Activated T-helper 17 cell treated with anti-CD3 and anti-CD28 coated beads, Interleukin-2, amount 50 U/mL, for 72 hours (primary cell): ENCODE data around the gene ANTKMT. TPM values are rescaled to one million over a fixed set of nuclear protein-coding genes. Genes with fewer than 3 reads are reported as not detected.

Source experiments
- ATAC-seq: fragments of 150-1000 bp; cut with Tn5 transposase; replicated peaks from 2 replicates; pipeline ENCODE4 v1.10.0; 2021; ENCODE audit warnings: mild to moderate bottlenecking, moderate library complexity
- H3K27ac Mint-ChIP-seq: one replicate; pipeline ENCODE4 v1.8.0; 2022; ENCODE audit warnings: mixed read lengths
- H3K27me3 Mint-ChIP-seq: one replicate; pipeline ENCODE4 v1.8.0; 2022; ENCODE audit warnings: mixed read lengths
- H3K36me3 Mint-ChIP-seq: one replicate; pipeline ENCODE4 v1.8.0; 2022; ENCODE audit warnings: low read depth, mild to moderate bottlenecking, mixed read lengths
- H3K4me1 Mint-ChIP-seq: one replicate; pipeline ENCODE4 v1.8.0; 2022; ENCODE audit warnings: mixed read lengths
- H3K4me3 Mint-ChIP-seq: one replicate; pipeline ENCODE4 v1.8.0; 2022; ENCODE audit warnings: mild to moderate bottlenecking, mixed read lengths
- H3K9me3 Mint-ChIP-seq: one replicate; pipeline ENCODE4 v1.8.0; 2022; ENCODE audit warnings: mixed read lengths
- total RNA-seq, 2 donors: library from RNA; stranded (reverse); gene quantifications; one replicate each; pipeline ENCODE4 v1.2.3, GENCODE V29; 2022

Gene ANTKMT
- total RNA-seq, 2 donors from 2014 or later = 13.5 to 22.4 TPM

- no peaks in the 10 kb centered on the region for H3K9me3 Mint-ChIP-seq
- H3K36me3 Mint-ChIP-seq = no peaks in the 10 kb centered on the region
- H3K4me3 Mint-ChIP-seq = peak overlapping the region; percentile 34
- no peak for ATAC-seq
- no peaks in the 10 kb centered on the region for H3K4me1 Mint-ChIP-seq
- H3K27me3 Mint-ChIP-seq = no peaks in the 10 kb centered on the region
- no peak overlapping the region for H3K27ac Mint-ChIP-seq
Measured at GRCh38 chr16:721765-722540, 1.0 kb downstream of the ANTKMT start.

GRCh38 chr16:722835-723633, 2.1 kb downstream of the ANTKMT start:
- no peak for ATAC-seq
- peak overlapping the region; percentile 34 for H3K4me3 Mint-ChIP-seq
- no peaks in the 10 kb centered on the region for H3K36me3 Mint-ChIP-seq
- H3K27ac Mint-ChIP-seq = no peak overlapping the region
- H3K9me3 Mint-ChIP-seq = no peaks in the 10 kb centered on the region
- no peaks in the 10 kb centered on the region for H3K4me1 Mint-ChIP-seq
- no peaks in the 10 kb centered on the region for H3K27me3 Mint-ChIP-seq

- Mint-ChIP-seq H3K36me3 (no peaks in the 10 kb centered on the region), H3K4me3 (no peak overlapping the region), H3K4me1 (no peaks in the 10 kb centered on the region), H3K27ac (no peak overlapping the region), H3K9me3 (no peaks in the 10 kb centered on the region), H3K27me3 (no peaks in the 10 kb centered on the region)
- no peak for ATAC-seq
Measured at GRCh38 chr16:723695-724094, 2.7 kb downstream of the ANTKMT start.

GRCh38 chr16:724188-725040, 3.5 kb downstream of the ANTKMT start:
- Mint-ChIP-seq H3K4me3 (no peak overlapping the region), H3K36me3 (no peaks in the 10 kb centered on the region), H3K9me3 (no peaks in the 10 kb centered on the region), H3K4me1 (no peaks in the 10 kb centered on the region), H3K27ac (no peak overlapping the region), H3K27me3 (no peaks in the 10 kb centered on the region)
- no peak for ATAC-seq

GRCh38 chr16:725041-725376, 4.1 kb downstream of the ANTKMT start:
- H3K36me3 Mint-ChIP-seq = no peaks in the 10 kb centered on the region
- no peaks in the 10 kb centered on the region for H3K4me1 Mint-ChIP-seq
- H3K9me3 Mint-ChIP-seq = no peaks in the 10 kb centered on the region
- H3K27me3 Mint-ChIP-seq = no peaks in the 10 kb centered on the region
- H3K27ac Mint-ChIP-seq = no peak overlapping the region
- ATAC-seq = no peak
- H3K4me3 Mint-ChIP-seq = no peak overlapping the region

GRCh38 chr16:725463-726187, 4.7 kb downstream of the ANTKMT start:
- H3K9me3 Mint-ChIP-seq = no peaks in the 10 kb centered on the region
- ATAC-seq = no peak
- no peak overlapping the region for H3K27ac Mint-ChIP-seq
- no peaks in the 10 kb centered on the region for H3K27me3 Mint-ChIP-seq
- no peaks in the 10 kb centered on the region for H3K4me1 Mint-ChIP-seq
- H3K4me3 Mint-ChIP-seq = no peak overlapping the region
- no peaks in the 10 kb centered on the region for H3K36me3 Mint-ChIP-seq

GRCh38 chr16:726188-726437, 5.2 kb downstream of the ANTKMT start:
- no peaks in the 10 kb centered on the region for H3K36me3 Mint-ChIP-seq
- H3K4me1 Mint-ChIP-seq = no peaks in the 10 kb centered on the region
- no peaks in the 10 kb centered on the region for H3K27me3 Mint-ChIP-seq
- peak overlapping the region; percentile 55 for H3K4me3 Mint-ChIP-seq
- no peak overlapping the region for H3K27ac Mint-ChIP-seq
- ATAC-seq = no peak
- no peaks in the 10 kb centered on the region for H3K9me3 Mint-ChIP-seq

GRCh38 chr16:726438-727290, 5.7 kb downstream of the ANTKMT start, which contains the start of the genes CCDC78 and HAGHL:
CCDC78 (minus strand) TSS chr16:726443; CDS start chr16:726367, 76 bp downstream.
HAGHL (plus strand) TSS chr16:727106; CDS start chr16:727510, 404 bp downstream.
- Mint-ChIP-seq H3K36me3 (no peaks in the 10 kb centered on the region), H3K27me3 (no peaks in the 10 kb centered on the region), H3K27ac (no peak within 1 kb of the TSS), H3K4me3 (peak within 1 kb of the TSS; percentile 55), H3K4me1 (no peaks in the 10 kb centered on the region), H3K9me3 (no peaks in the 10 kb centered on the region)
- peak; percentile 39 for ATAC-seq

GRCh38 chr16:727291-727977, 6.5 kb downstream of the ANTKMT start:
- H3K36me3 Mint-ChIP-seq = peaks cover 1% of the 10 kb centered on the region

GRCh38 chr16:728131-728889, 7.4 kb downstream of the ANTKMT start:
- ATAC-seq = peak; percentile 66
- Mint-ChIP-seq H3K27me3 (no peaks in the 10 kb centered on the region), H3K4me3 (no peak overlapping the region), H3K27ac (no peak overlapping the region), H3K36me3 (peaks cover 10% of the 10 kb centered on the region), H3K9me3 (no peaks in the 10 kb centered on the region), H3K4me1 (no peaks in the 10 kb centered on the region)

More at GRCh38 chr16:727291-727977, 6.5 kb downstream of the ANTKMT start:
- peak; percentile 27 for ATAC-seq
- Mint-ChIP-seq H3K27ac (no peak overlapping the region), H3K27me3 (no peaks in the 10 kb centered on the region), H3K4me1 (no peaks in the 10 kb centered on the region), H3K4me3 (no peak overlapping the region), H3K9me3 (no peaks in the 10 kb centered on the region)

- ATAC-seq = no peak
- Mint-ChIP-seq H3K27me3 (no peaks in the 10 kb centered on the region), H3K9me3 (no peaks in the 10 kb centered on the region), H3K36me3 (peaks cover 11% of the 10 kb centered on the region), H3K4me3 (no peak overlapping the region), H3K27ac (no peak overlapping the region), H3K4me1 (no peaks in the 10 kb centered on the region)
Measured at GRCh38 chr16:728890-729744, 8.2 kb downstream of the ANTKMT start.
